Hepatic stellate cell (primary cell): ENCODE results near the gene OR2AG2.

ENCODE experiments used
- DNase-seq: peaks from one replicate; pipeline ENCODE4 v3.0.0; 2011; ENCODE audit warnings: low spot score

The OR2AG2 gene

GRCh38 chr11:6738590-6738989 lies 33.2 kb downstream of the OR2AG2 start:
- no peak for DNase-seq

DNA sequence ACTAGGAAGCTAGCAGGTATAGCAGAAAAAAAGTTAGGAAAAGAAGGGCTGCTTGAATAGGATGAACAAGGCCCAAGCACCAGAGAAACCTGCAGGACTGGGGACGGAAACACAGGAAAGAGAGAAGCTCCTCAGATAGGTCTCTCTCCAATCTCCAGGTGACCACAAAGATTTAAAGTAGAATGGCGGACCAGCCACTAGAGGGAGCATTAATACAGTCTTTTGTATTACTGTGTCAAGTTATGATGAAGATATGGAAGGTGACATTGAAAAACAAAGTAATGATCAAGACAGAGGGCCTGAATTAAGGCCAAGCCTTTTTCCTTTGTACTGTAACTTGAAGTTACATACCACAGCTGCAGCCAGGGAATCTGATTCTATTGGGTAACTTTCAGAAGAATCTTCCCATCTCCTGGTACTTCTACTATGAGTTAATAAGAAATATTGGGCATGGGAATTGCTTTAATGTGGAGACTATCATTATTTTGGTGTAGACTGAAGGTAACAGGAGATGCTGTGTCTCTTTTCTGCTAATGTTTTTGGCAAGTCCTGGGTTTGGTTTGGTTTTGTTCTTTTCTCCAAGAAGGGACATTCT lies 33.8 kb downstream of the OR2AG2 start:
- DNase-seq = peak; percentile 15

GRCh38 chr11:6736495-6737121 lies 35.2 kb downstream of the OR2AG2 start:
- no peak for DNase-seq

GRCh38 chr11:6735306-6735705 lies 36.5 kb downstream of the OR2AG2 start:
- DNase-seq = no peak

- DNase-seq = no peak
These were observed 37.2 kb downstream of the OR2AG2 start for GRCh38 chr11:6734616-6735015.

DNA sequence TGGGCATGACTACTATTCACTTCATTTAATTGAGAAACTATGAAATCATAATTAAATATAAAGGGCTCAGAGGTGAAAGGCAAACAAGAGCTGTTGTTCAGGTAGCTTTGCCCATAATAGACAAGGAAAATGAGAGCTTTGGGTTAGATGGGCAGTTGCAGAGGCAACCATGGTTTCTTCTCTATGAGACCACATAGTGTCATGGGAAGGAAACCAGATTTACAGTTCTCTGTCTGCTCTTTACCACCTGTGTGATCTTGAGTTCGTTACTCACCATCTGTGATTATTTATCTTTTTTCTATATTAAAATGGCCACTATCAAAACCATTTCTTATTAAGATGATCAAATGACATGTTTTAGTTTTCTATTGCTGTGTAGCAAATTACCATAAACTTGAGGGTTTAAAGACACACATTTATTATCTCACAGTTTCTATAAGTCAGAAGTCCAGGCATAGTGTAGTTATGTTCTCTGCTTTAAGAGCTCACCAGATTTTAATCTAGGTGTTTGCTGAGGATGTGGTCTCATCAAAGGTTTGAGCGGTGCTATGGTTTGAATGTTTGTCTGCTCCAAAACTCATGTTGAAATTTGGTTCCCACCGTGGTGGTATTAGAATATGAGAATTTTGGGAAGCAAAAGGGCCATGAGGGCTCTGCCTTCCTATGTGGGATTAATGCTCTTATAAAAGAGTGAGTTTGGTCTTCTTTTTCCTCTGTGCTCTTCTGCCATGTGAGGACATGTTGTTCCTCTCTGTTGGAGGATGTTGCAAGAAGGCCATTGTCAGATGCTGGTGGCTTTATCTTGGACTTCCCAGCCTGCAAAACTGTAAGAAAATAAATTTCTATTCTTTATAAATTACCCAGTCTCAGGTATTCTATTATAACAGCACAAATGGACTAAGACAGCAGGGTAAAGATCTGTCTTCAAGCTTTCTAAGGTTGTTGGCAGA lies 38.2 kb downstream of the OR2AG2 start:
- DNase-seq = no peak

DNA sequence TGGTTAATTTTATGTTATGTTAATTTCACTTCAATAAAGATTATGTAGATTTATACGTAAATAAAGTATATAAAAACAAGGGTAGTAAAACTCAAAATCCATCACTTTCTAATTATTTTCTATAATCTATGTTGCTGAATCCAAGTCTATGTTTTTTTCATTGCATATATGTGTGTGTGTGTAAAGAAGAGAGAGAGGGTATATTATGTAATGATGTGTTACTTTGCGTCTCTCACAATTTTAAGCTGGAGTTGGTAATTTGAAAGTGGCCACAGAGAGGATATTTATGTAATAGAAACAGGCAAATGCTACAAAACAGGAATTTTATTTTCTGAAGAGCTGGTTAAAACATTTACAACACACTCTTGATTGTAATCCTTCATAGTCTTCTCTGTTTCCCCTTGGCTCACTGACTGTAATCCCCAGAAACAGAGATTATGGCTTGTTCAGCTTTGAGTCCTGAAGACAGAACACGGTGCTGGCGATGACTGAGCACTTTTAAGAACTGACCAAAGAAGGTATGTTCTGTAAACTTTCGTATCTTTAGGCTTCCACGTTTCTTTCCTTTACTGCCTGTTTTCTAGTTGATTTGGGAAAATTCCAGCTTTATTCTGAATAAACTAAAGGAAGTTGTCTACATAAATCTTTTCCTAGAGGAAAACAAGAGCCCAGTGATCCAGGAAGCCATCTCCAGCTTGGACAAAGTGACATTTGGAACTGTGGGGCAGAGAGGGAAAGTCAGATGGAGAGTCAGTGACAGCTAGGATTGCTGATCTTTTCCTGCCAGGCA lies 43.6 kb downstream of the OR2AG2 start:
- no peak for DNase-seq

GRCh38 chr11:6725386-6725896 lies 46.3 kb downstream of the OR2AG2 start:
- no peak for DNase-seq

DNA sequence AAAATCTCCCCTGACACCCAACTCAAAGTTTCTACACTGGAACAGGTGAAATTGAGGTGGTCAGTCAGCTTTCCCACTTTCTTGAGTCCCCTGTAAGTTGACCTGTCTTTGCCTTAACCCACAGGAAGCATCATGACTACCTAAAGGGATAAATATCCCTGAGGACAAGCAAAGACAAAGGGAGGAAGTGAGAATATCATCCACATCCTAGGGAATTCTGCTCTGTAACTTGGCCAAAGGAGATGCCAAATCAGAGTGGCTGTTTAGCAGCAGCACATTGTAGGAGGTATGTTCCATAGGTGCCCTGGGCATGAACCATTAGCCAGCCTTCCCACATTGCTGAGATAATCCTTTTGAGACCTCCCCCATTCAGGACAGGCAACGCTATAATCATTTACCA lies 47.8 kb downstream of the OR2AG2 start:
- no peak for DNase-seq

- DNase-seq = no peak
These were observed 50.4 kb downstream of the OR2AG2 start for GRCh38 chr11:6721343-6721742.

DNA sequence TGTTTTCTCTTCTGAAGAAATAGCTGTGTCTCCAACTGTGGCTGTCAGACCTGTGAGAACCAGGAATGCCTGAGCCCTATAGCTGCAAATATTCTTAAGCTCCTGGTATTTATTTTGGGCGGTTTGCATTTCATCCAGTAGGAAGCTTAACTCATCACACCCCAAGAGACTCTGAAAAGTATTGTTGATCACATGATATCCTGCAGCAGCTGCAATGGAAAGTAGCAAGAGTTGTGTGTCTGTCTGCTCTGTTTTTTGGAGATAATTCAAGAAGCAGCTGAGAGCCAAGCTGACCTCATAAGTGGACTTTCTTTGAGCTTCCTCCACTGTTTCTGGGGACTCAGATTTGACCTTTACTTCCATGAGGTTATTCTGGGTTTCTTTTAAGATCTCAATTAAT lies 52.2 kb downstream of the OR2AG2 start:
- DNase-seq = no peak

- DNase-seq = no peak
These were observed 54.4 kb downstream of the OR2AG2 start for GRCh38 chr11:6717426-6717825.
